Activated CD4-positive, alpha-beta T cell treated with anti-CD3 and anti-CD28 coated beads for 48 hours (primary cell): ENCODE results near the gene PRR5L.
A peak's percentile ranks its signal among the peaks of the same experiment; 100 is the strongest.

Source experiments
- DNase-seq: peaks from one replicate; pipeline ENCODE4 v3.0.0-alpha.2; 2020

Gene PRR5L, protein sequence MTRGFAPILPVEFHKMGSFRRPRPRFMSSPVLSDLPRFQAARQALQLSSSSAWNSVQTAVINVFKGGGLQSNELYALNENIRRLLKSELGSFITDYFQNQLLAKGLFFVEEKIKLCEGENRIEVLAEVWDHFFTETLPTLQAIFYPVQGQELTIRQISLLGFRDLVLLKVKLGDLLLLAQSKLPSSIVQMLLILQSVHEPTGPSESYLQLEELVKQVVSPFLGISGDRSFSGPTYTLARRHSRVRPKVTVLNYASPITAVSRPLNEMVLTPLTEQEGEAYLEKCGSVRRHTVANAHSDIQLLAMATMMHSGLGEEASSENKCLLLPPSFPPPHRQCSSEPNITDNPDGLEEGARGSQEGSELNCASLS

DNA sequence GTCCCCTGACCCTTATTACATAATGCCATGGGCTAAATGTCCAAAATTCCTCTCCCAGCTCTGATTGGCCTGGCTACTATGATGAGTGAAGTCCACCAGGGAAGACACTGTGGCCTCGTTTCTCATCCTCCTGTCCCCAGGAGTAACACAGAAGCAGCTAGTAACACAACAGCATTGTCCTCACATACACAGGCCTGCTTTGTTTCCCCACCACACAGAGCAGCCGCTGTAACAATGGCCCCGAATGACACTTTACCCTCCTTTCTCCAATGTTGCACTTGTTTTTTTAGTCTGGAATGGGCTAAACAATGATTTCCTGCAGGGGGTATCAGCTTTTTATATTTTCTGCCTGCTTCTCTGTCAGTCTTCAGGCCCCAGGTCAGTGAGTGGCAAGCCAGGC, at the start of gene PRR5L:
PRR5L (plus strand) TSS at position 363 of the 400 bp plus-strand sequence. CDS start 104,834 bp downstream, outside the sequence.
- no peak for DNase-seq

DNA sequence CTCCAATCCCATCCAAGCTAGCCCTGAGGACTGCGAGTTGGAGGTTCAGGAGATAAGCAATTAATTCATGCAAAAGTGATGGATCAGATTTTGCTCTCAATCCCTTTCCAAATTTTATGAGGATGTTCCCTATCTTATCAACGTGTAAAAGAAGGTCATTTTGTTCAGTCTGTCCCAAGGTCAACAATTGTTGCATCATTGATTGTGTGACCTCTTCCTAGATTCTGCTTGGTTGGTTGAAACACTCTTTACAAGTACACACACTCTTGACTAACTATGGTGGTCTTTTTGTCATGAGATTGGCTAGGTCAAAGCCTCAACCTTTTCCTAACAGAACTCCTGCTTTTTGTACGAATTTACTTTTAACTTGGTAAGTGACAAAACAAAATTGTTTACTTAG, 48.6 kb upstream of the PRR5L start:
- no peak for DNase-seq

DNA sequence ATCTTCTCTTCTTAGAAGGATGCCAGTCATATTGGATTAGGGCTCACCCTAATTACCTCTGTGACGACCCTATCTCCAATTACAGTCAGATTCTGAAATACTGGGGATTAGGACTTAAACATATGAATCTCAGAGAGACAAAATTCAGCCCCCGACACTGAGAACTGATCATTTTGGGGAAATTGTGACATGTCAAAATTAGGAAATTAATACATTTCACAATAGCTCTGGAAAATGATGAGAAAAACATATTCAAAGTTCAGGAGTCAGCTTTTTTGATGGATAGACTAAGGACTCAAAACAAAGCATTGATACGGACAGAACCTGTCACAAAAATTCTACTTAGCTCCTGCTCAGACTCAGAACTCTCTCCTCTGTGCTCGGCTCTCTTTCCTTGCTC, 47.7 kb upstream of the PRR5L start:
- DNase-seq, result no peak

DNA sequence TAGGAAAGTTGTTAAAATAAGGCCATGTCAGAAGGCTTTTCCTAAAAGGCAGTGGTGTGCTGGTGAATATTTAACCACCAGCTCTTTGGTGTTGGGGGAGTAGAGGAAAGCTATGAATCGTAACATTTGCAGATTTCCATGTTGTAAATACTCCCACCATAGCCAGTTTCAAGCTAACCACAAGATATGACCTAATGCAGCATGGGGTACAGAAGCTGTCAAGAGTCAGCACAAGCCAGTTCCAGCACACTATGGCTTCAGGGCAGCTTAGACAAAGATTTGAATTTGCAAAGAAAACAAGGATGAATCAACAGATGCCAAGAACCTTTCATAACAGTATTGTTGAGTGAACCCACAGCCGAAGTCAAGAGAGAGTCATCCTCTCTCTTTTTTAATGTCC, 46.8 kb upstream of the PRR5L start:
- no peak for DNase-seq

DNA sequence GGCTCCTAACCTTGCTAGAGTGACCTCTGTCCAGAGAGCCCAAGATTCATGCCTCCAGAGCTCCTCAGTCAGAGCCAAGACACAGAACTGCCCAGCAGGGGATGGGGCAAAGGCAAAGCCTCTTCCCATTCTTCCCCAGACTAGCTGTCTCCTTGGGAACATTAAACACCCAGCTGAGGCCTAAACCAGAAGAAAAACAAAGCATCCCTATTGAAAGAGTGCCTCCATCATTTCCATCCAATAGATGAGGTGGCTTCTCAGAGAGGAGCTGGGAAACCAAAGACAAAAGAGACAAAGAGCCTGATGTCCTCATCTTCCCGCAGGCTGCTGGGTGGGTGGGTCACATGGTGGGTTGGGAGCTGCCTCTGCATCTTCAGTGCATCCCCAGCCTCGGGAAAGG, 44.3 kb upstream of the PRR5L start:
- DNase-seq, result no peak

DNA sequence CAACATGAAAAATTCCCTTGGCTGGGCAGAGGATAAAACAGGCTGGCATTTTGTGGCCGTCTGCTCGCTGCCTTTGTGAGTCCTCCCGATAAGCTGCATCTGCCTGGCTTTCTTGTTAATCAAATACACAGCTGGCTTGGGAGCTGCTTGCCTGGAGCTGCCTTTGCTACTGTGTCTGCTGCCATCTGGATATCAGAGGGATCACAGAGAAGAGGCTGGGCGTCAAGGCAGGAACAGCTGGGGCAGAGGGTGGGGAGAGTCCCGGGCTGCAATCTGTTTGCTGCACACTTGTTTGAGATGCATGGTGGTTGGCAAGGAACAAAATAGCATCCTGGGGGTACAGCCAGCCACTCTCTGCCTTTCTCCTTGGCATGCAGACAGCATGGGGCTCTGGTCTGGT, 42.9 kb upstream of the PRR5L start:
- no peak for DNase-seq

DNA sequence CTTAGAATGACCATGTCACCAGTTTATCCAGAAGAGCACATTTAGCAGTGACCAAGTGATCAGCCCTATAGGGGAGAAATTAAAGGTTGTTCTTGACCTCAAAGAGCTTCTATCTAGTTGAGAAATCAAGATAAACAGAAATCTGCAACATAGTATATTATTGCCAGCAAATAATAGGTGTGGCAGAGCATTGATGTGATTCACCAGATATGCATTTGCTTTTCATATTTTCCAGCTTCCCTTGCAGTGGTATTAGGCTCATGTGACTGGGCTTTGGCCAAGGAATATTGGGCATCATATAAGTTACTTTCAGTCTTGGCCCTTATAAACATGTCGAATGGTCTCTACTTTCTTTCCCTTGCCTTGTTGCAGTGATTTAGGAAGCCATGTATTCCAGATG, 41.4 kb upstream of the PRR5L start:
- no peak for DNase-seq

DNA sequence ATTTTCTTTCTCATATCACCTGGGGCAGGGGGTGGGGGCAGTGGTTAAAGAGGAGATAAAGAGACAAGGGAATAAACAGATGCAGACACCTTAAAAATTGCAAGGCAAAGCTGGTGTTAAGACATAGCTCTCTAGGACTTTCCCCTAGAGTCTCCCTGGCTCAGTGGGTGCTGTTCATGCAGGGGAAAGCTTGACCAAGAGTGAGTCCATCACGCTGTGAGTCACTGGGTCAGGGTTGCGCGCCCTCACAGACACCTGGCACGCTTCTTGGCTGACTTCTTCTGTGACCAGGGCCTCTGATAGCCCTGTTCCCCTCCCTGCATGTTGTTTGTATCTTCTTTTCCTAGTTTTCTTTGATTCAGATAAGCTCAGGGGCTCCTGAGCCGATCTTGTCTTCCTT, 38.7 kb upstream of the PRR5L start:
- DNase-seq, result no peak

DNA sequence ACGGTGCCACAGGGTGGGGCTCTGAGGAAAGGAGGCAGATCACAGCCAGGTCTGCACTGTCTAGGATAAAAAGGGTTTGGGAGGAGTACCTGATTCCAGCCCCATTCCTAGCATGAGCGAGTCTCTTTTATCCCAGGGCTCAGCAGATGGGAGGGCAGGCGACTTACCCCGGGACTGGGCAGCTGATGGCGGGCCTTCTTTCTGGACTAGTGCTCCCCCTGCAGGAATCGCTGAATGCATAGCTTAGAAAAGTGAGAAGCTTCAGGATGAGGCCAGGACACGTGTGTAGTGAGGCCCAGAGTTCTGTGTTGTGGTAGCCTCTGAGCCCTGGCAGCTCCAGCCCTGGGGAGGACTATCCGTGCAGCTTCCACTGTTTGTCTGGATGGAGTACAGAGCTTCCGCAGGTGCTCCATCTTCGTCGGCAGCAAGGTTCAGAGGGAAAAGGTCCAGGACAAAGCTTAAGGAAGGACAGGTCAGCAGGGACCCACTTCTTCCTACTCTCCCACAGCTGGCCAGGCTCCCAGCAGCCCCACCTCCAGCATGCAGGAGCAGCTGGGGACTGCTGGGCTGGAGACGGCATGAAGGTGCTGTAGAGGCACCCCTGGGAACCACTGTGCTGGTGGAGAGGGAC, 37.2 kb upstream of the PRR5L start:
- peak; percentile 44 for DNase-seq

DNA sequence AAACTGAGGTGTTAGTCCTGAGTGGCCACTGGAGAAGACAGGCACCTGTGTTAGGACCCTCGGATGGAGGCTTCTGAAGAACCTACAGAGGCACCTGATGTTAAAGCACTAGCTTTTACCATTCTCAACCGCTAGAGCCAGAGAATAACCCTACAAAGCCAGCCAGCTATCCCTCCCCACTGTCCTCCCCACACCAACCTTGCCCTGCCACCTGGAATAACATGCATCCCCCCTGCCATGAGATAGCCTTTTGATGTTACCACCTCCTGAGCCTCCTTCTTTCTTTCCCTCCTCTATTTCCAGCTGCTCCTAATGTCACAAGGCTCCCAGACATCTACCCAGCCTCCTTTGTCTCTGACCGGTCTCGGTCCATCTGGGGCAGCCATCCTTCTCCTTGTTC, 35.0 kb upstream of the PRR5L start:
- no peak for DNase-seq

DNA sequence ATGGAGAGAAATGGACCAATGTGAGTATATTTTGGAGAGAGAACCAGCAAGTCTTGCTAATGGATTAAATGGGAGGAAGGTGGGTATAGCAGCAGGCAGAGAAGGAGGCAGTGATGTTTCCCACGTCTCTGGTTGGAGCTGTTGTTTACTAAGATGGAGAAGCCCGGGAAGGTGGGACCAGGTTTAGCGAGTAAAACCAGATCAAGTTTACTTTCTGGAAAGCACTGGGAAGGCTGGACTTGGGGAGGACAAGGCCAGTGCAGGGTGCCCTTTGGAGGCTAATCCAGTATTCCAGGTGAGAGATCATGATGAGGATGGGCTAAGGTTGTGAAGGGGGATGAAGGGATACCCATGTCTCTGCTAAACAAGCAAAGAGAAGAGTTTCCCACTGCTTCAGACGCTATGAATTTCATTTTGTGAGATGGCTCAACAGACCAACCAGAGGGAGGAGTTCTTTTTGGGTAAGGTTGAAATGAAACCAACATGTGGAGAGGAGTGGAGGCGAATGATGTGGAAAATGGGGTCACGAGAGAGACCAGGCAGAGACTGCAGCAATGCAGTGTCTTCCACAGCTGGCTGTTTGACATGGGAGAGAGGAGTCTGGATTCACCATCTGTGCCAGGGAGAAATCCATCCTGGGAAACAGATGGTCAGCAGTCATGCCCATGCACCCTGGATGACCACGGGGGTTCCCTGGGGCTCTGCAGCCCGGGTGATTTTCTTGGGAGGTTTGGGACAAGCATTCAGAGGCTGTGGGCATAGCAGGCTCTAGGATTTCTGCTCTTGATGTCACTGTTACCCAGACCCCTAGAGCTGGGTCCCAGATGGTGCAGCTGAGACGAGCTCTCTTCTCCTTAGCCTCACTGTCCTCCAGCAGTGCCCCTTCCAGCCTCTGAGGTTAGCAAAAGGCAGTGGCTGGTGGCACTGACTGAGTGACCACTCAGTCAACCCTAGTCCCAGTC, 31.8 kb upstream of the PRR5L start:
- DNase-seq, result no peak

DNA sequence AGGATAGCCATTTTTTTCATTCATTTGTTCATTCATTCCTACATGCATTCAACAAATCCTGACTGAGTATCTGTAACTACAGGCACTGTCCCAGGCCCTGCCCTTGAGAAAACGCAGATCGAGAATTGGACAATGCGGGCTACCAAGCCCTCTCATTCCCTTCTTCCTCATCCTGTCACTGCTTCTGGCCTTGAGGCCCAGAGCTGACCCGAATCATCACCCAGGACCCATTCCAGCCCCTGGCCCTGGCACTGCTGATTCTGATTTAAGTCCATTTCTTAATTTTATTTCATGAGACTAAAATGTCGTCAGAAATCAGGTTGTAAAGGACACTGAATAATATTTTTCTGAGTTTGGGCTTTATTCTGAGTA, 31.1 kb upstream of the PRR5L start:
- no peak for DNase-seq

DNA sequence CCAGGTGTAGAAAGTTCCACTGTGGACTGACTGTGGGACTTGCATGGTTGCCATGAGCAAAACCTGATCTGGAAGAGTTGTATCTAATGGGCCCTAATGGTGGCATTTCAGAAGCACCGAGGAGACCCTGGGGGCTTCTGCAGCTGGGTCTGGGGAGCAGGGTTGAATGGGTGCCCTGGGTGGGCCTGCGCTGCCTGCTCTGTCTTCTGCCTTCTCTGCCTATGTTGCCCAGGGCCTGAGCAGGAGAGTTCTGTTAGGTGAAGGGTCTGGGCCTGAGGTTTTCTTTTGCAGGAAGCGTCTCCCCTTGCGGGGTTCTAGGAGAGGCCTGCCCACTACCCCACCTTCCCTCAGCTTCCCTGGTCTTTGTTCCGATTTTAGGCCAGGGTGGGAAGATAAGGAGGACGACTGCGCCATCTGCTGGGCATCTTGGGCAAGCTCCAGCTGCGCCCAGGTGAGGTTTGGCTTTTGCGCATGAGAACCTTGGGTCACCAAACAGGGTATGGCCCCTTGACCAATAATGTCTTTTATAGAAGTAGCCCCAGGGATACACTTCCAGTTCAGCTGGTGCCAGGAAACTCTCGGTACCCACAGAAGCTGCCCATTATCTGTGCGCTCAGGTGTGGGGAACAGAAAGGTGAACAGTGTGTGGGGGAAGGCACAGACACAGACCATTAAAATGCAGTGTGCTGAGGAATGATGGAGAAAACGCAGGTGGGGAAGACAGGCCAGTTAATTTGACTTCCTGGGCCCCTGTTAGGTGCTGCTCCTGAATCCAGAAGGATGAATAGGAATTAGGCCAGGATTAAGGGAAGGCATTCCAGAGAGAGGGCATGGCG, 30.1 kb upstream of the PRR5L start:
- peak; percentile 73 for DNase-seq

DNA sequence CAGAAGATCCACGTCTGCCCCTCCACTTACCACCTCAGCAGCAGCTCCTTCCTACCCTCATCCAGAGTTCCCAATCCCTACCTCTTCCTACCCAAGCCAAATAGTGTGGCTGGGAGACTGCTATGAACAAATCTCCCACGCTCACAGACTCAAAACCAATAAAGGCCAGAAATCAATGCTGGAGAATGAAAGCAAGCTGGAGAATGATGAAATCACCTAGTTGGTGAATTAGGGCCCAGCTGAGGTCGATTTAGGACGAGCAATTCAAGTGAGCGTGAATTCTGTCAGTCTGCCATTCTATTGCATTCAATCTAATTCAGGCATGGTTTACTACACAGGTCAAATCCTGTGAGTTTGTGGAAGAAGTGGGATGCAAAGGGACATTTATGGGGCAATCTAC, 29.3 kb upstream of the PRR5L start:
- no peak for DNase-seq

DNA sequence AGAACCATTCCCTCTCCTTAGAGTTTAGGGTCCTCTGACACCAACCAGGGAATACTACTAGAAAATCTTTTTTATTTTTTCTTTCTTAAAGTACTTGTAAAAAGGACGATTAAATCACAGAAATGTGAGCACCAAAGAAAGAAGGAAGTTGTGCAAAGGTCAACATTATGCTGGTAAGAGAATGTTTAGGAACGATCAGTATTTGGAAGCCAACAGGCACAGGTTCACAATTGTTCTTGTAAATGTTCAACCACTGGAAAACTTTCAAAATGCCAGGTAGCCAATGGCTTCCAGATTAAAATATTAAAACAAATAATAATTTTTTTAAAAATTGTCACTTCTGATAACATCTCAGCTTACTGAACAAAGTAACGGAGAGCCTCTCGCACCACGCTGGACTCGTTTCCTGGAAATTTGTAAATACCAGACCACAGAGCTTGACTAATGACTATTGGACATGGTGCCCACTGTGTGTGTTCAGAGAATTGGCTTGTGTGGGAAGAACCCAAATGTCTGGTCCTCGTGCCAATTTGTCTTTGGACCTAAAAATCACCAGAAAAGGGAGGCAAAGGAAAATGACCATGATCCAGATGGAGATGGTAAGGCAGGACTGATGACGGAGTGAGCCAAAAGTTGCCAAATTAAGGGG, 27.6 kb upstream of the PRR5L start:
- no peak for DNase-seq

DNA sequence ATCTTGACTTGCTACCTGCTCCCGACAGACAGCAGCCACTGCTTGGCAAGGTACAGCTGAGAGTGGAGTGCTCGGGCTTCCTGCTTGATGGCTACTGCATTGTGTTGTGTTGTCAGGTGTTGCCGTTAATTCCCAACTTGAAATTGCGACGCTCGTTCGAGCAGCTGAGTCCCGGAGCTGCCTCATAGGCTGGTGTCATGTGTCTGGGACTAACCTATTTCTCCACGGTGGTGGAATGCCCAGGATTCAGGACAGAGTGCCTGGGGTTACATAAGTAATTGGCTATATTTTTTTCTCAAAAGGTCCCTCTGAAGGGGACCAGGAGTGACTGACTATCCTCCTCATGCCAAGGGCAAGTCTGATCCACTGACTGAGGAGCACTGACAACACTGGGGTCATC, 25.4 kb upstream of the PRR5L start:
- DNase-seq, result no peak

DNA sequence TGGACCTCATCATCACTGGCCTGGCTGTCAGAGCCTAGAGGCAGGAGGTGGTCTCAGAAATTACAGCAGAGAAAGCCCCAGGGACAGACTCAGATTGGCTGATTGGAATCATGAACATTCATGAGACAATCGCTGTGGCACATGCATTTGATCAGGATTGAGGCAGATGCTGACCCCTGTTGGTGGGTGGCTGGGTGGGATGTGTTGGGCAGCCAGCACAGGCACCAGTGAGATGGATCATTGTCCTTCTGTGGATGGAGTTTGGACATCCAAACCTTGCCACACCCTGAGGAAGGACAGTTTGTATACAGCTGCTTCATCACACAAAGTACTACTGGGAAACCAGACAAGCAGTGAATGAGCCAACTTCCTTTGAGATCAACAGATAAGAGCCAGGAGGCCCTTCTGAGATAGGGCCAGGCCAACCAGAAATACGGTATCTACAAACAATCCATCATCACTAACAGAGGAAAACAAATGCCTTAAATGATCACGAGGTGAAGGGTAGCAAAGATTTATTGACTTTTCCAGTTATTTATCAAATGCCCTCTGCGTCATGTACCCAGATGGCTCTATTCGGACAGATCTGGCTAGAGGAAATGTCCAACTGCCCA, 24.2 kb upstream of the PRR5L start:
- DNase-seq, result no peak

DNA sequence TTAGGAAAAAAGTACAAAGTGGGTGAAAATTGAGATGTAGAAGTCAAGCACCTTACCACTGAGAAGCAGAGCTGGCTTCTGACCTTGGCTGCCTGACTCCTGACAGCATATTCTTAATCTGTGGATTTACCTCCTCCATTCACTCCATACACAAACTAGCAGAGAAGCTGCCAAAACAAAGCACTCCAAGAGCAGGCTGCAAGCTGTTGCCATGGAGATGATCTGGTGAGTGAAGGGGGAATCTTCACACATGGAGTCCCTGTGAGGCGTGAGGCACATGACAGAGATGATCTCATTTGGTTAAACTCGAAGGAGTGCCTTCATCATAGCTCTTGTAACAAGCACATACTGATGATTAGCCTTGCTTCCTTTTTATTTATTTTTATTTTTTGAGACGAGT, 23.0 kb upstream of the PRR5L start:
- DNase-seq, result no peak

DNA sequence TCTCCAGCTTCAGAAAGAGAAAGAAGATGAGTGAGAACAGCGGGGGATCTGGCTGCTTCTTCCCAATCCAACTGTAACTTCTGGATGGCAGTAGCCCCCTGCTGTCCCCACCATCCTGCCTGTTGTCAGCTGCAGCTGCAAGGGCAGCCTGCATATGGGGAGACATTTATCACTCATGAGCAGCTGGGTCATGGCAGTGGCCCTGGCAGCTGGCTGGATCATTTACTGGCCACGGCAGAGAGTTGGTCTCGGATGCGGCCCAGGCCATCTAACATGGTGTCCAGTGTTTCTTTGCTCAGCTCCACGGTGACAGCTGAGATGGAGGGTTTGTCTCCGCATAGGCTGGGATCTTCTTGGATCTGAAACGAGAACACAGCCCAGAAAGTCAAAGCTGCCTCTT, 21.7 kb upstream of the PRR5L start:
- DNase-seq, result no peak

DNA sequence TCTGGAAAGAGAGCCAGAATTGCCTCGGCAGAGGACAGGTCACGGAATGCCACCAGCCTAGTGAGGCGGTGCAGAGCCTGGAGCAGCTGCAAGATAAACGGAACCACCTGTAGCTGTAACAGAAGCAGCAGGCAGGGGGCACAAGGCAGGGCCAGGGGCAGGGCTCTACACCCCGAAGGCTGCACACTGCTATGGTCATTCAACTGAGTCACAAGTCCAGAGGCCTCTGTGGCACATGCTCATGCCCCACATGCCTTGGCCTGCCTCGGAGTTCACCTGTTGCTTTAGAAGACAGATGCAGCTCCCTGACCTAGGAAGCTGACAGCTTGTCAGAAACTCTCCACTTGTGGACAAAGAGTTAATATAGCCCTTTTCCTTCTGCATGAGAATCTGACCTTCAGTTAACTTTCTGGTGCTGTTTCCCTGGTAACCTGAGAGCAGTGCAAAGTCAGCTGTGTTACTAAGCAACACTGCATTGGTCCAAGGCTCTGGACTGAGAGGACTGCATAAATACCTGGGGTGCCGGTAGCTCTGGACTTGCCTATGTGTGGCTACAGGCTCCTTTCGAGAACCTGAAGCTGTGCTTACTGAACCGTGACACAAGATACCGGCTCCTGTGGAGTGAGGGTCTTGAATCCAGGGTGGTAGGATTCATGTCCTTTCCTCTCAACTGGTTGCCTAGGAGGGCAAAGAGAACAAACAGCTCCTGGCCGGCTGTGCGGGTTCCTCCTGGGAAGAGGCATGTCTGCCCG, 17.4 kb upstream of the PRR5L start:
- no peak for DNase-seq

DNA sequence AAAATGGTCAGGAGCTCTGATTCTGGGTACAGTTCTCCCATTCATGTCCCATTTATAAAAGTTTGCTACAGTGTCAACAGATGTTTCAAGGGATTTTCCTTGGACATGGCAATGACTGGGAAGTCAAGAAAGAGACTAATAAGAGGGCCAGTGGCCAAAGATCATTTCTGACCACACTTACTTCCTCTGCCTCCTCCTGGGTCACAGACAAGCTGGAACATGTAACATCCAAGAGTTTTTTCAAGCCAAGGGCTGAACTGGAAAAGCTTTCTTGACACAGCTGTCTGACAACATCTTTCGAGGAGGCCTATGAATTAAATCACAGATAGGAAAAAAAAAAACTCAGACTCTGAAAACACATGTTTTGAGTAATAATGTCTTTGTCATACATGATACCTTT, 15.6 kb upstream of the PRR5L start:
- no peak for DNase-seq
